ENCODE measurements around the gene CLTB.

Gene CLTB

GRCh38 chr5:176414704-176415103 lies 1.6 kb downstream of the CLTB start:
- TF ChIP-seq FOXP2 (optimal IDR thresholded peaks at IDR 0.05; ENCODE audit: borderline replicate concordance, extremely low read depth, extremely low read length, insufficient read depth) (no peak), SIN3A (IDR thresholded peaks at IDR 0.05; ENCODE audit: borderline replicate concordance, insufficient read depth, low read length) (no peak), TAF1 (IDR thresholded peaks at IDR 0.05; ENCODE audit: borderline replicate concordance, insufficient read depth, low read length) (no peak), POLR2AphosphoS5 (IDR thresholded peaks at IDR 0.05; ENCODE audit: low read depth, low read length) (no peak)
- TF ChIP-seq, protein P1, sequence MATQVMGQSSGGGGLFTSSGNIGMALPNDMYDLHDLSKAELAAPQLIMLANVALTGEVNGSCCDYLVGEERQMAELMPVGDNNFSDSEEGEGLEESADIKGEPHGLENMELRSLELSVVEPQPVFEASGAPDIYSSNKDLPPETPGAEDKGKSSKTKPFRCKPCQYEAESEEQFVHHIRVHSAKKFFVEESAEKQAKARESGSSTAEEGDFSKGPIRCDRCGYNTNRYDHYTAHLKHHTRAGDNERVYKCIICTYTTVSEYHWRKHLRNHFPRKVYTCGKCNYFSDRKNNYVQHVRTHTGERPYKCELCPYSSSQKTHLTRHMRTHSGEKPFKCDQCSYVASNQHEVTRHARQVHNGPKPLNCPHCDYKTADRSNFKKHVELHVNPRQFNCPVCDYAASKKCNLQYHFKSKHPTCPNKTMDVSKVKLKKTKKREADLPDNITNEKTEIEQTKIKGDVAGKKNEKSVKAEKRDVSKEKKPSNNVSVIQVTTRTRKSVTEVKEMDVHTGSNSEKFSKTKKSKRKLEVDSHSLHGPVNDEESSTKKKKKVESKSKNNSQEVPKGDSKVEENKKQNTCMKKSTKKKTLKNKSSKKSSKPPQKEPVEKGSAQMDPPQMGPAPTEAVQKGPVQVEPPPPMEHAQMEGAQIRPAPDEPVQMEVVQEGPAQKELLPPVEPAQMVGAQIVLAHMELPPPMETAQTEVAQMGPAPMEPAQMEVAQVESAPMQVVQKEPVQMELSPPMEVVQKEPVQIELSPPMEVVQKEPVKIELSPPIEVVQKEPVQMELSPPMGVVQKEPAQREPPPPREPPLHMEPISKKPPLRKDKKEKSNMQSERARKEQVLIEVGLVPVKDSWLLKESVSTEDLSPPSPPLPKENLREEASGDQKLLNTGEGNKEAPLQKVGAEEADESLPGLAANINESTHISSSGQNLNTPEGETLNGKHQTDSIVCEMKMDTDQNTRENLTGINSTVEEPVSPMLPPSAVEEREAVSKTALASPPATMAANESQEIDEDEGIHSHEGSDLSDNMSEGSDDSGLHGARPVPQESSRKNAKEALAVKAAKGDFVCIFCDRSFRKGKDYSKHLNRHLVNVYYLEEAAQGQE (IDR thresholded peaks at IDR 0.05; ENCODE audit: insufficient read depth in 1 of 2, low read depth in 2 of 2, low read length in 2 of 2) = no peak

DNA sequence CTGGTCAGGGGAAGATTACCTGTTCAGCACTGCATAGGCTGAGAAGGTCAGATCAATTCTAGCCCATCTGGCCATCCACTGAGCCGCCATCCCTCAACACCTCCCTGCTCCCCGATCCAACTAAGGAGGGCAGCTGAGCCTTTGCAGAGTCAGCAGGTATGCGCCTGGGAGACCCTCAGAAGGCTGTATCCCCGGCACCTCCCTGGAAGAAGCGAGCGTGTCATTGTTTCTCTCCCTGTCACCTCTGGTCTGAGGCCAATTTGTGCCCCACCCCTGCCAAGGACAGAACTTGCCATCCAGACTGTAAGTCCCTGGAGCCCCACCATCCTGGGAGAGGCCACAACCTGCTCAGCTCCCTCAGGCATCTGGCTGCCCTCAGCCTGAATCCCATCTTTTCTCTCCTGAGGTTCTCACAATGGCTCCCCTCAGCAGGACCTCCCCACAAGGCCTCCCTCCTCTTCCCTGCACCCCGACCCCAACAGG lies 2.6 kb downstream of the CLTB start:
- TF ChIP-seq TAF1 (IDR thresholded peaks at IDR 0.05; ENCODE audit: borderline replicate concordance, insufficient read depth, low read length) = no peak
- TF ChIP-seq, protein P1 (IDR thresholded peaks at IDR 0.05; ENCODE audit: insufficient read depth in 1 of 2, low read depth in 2 of 2, low read length in 2 of 2) = no peak
- TF ChIP-seq SIN3A (IDR thresholded peaks at IDR 0.05; ENCODE audit: borderline replicate concordance, insufficient read depth, low read length) = no peak
- no peak for TF ChIP-seq FOXP2 (optimal IDR thresholded peaks at IDR 0.05; ENCODE audit: borderline replicate concordance, extremely low read depth, extremely low read length, insufficient read depth)
- no peak for TF ChIP-seq POLR2AphosphoS5 (IDR thresholded peaks at IDR 0.05; ENCODE audit: low read depth, low read length)

DNA sequence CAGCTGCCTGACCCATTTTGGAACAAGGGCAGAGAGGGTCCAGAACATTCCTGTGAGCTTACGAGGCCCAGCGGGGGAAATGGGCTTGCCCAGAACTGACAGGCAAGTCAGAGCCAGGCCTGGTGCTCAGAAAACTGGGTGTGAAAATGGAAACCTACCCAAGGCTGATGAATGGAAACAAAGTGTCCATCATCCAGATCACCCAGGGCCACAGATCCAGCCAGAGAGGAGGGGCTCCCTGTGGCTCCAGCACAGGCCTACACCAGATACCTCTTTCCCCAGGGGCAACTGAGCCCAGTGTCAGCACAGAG lies 3.1 kb downstream of the CLTB start:
- TF ChIP-seq SIN3A (IDR thresholded peaks at IDR 0.05; ENCODE audit: borderline replicate concordance, insufficient read depth, low read length) = no peak
- no peak for TF ChIP-seq FOXP2 (optimal IDR thresholded peaks at IDR 0.05; ENCODE audit: borderline replicate concordance, extremely low read depth, extremely low read length, insufficient read depth)
- TF ChIP-seq POLR2AphosphoS5 (IDR thresholded peaks at IDR 0.05; ENCODE audit: low read depth, low read length) = no peak
- TF ChIP-seq TAF1 (IDR thresholded peaks at IDR 0.05; ENCODE audit: borderline replicate concordance, insufficient read depth, low read length) = no peak
- TF ChIP-seq, protein P1 (IDR thresholded peaks at IDR 0.05; ENCODE audit: insufficient read depth in 1 of 2, low read depth in 2 of 2, low read length in 2 of 2) = no peak

- TF ChIP-seq POLR2AphosphoS5 (IDR thresholded peaks at IDR 0.05; ENCODE audit: low read depth, low read length) (no peak), SIN3A (IDR thresholded peaks at IDR 0.05; ENCODE audit: borderline replicate concordance, insufficient read depth, low read length) (no peak), FOXP2 (optimal IDR thresholded peaks at IDR 0.05; ENCODE audit: borderline replicate concordance, extremely low read depth, extremely low read length, insufficient read depth) (no peak), TAF1 (IDR thresholded peaks at IDR 0.05; ENCODE audit: borderline replicate concordance, insufficient read depth, low read length) (no peak)
- TF ChIP-seq, protein P1 (IDR thresholded peaks at IDR 0.05; ENCODE audit: insufficient read depth in 1 of 2, low read depth in 2 of 2, low read length in 2 of 2) = no peak
Observed at GRCh38 chr5:176412517-176413254, 3.7 kb downstream of the CLTB start.

Data from PFSK-1 (cell line).